B cell (primary cell): Measurements from ENCODE around the gene PCP4. TPM values are rescaled to one million over a fixed set of nuclear protein-coding genes. Genes with fewer than 3 reads are reported as not detected.

ENCODE experiments used
- ATAC-seq: fragments of 200-7000 bp; cut with Tn5 transposase; one replicate; pipeline ENCODE4 v1.10.0; 2021; ENCODE audit warnings: low read depth, mild to moderate bottlenecking, moderate number of reproducible peaks, moderate library complexity
- CTCF ChIA-PET: fragments of 350-600 bp; sonication (Branson Sonifier 250); formaldehyde crosslinking; loops from one replicate; lab custom pipeline; 2021; ENCODE audit warnings: antibody characterized with exemption, inconsistent platforms; lab: Charles Lee
- POLR2A ChIA-PET: fragments of 350-600 bp; sonication (Branson Sonifier 250); formaldehyde crosslinking; loops from one replicate; lab custom pipeline; 2021; ENCODE audit warnings: antibody characterized with exemption; lab: Charles Lee
- DNase-seq: peaks from one replicate; pipeline ENCODE4 v3.0.0; 2013
- H2AFZ ChIP-seq: 2 replicates; pipeline ENCODE4 v1.6.1; 2012; ENCODE audit warnings: mild to moderate bottlenecking, low read depth, low read length; ENCODE audit not compliant: insufficient read depth, poor library complexity, severe bottlenecking
- H3K27ac ChIP-seq, 2 donors: 1 replicate in 1 of 2; 2 replicates in 1 of 2; pipeline ENCODE4 v1.5.1; 2012 to 2013; ENCODE audit warnings: low read length in 2 of 2, mild to moderate bottlenecking in 2 of 2, moderate library complexity in 1 of 2
- H3K27me3 ChIP-seq, 4 experiments: fragments of 200-600 bp in 1 of 4; sonication (generic) in 1 of 4; replicated peaks in 1 of 4; 1 replicate in 2 of 4; 2 replicates in 2 of 4; pipeline versions ENCODE4 v1.6.1 to v1.7.0; 2013 to 2016; ENCODE audit warnings: low read length in 3 of 4, mild to moderate bottlenecking in 2 of 4, mixed read lengths in 1 of 4, moderate library complexity in 1 of 4; ENCODE audit not compliant: insufficient read depth in 4 of 4, control insufficient read depth in 3 of 4; ENCODE audit errors: control extremely low read depth in 1 of 4
- H3K36me3 ChIP-seq, 2 experiments: replicated peaks in 1 of 2; 1 replicate in 1 of 2; 2 replicates in 1 of 2; pipeline versions ENCODE4 v1.6.1 to v1.7.1; 2013; ENCODE audit warnings: low read length in 1 of 2; ENCODE audit not compliant: insufficient read depth in 2 of 2, control insufficient read depth in 1 of 2; ENCODE audit errors: control extremely low read depth in 1 of 2, extremely low read depth in 1 of 2
- H3K4me1 ChIP-seq, 2 donors: fragments of 200-600 bp in 1 of 2; sonication (generic) in 1 of 2; 1 replicate in 1 of 2; 2 replicates in 1 of 2; pipeline versions ENCODE4 v1.5.1 to v1.6.1; 2013 to 2017; ENCODE audit warnings: low read length in 2 of 2; ENCODE audit not compliant: control insufficient read depth in 2 of 2, insufficient read depth in 2 of 2
- H3K4me2 ChIP-seq: replicated peaks from 2 replicates; pipeline ENCODE3; 2012; ENCODE audit warnings: mild to moderate bottlenecking, low read depth, low read length; ENCODE audit not compliant: poor library complexity, severe bottlenecking
- H3K4me3 ChIP-seq, 5 experiments: fragments of 200-600 bp in 1 of 5; sonication (generic) in 1 of 5; 1 replicate in 3 of 5; 2 replicates in 2 of 5; pipeline versions ENCODE4 v1.5.1 to v1.7.0; 2011 to 2016; ENCODE audit warnings: low read length in 4 of 5, mild to moderate bottlenecking in 4 of 5, low read depth in 2 of 5, control low read depth in 1 of 5, moderate library complexity in 1 of 5; ENCODE audit not compliant: insufficient read depth in 1 of 5; ENCODE audit errors: control extremely low read depth in 1 of 5, extremely low read depth in 1 of 5
- H3K79me2 ChIP-seq: fragments of 200-600 bp; sonication (generic); one replicate; pipeline ENCODE4 v1.6.0; 2016; ENCODE audit warnings: low read length; ENCODE audit not compliant: control insufficient read depth, insufficient read depth
- H3K9ac ChIP-seq: fragments of 200-600 bp; sonication (generic); 2 replicates; pipeline ENCODE4 v1.6.1; 2017; ENCODE audit warnings: mild to moderate bottlenecking, low read length, moderate library complexity
- H3K9me3 ChIP-seq, 3 donors: one replicate each; pipeline versions ENCODE4 v1.6.1 to v1.7.1; 2013; ENCODE audit warnings: low read length in 2 of 3; ENCODE audit not compliant: control insufficient read depth in 2 of 3, insufficient read depth in 1 of 3; ENCODE audit errors: control extremely low read depth in 1 of 3
- H4K20me1 ChIP-seq: 2 replicates; pipeline ENCODE4 v1.6.0; 2012; ENCODE audit warnings: mild to moderate bottlenecking, low read length; ENCODE audit not compliant: insufficient read depth, control insufficient read depth, poor library complexity, severe bottlenecking
- H3K27ac Mint-ChIP-seq: one replicate; pipeline ENCODE4 v1.8.0; 2021; ENCODE audit warnings: mixed read lengths
- H3K27me3 Mint-ChIP-seq: one replicate; pipeline ENCODE4 v1.8.0; 2021; ENCODE audit warnings: mixed read lengths
- H3K4me1 Mint-ChIP-seq: one replicate; pipeline ENCODE4 v1.8.0; 2021; ENCODE audit warnings: mixed read lengths
- H3K4me3 Mint-ChIP-seq: one replicate; pipeline ENCODE4 v1.8.0; 2021; ENCODE audit warnings: mixed read lengths
- H3K9me3 Mint-ChIP-seq: one replicate; pipeline ENCODE4 v1.8.0; 2022; ENCODE audit warnings: mixed read lengths; ENCODE audit not compliant: insufficient read depth
- CTCF ChIP-seq: fragments of 200-600 bp; IDR thresholded peaks from one replicate; pipeline ENCODE4 v1.8.0; 2022; ENCODE audit warnings: antibody characterized with exemption, mild to moderate bottlenecking
- EZH2 ChIP-seq: IDR thresholded peaks from 2 replicates; pipeline ENCODE4 v1.6.1; 2012; ENCODE audit warnings: borderline replicate concordance, low read depth, mild to moderate bottlenecking, moderate library complexity, low read length; ENCODE audit not compliant: insufficient read depth, poor library complexity, severe bottlenecking
- WGBS: methylation state at CpG from one replicate; pipeline ENCODE4 v1.1.5; 2013; ENCODE audit warnings: missing lambda C conversion rate; ENCODE audit not compliant: insufficient coverage; 5-methylcytosine and 5-hydroxymethylcytosine counted together
- intact Hi-C: fragments of 100-400 bp; cut with micrococcal nuclease; formaldehyde crosslinking; loops from one replicate; pipeline ENCODE4 v1.10.0; 2022
- polyA plus RNA-seq: library from polyadenylated mRNA; depleted of rRNA; stranded (reverse); fragments of >200 nt; gene quantifications from 2 replicates; pipeline ENCODE4 v1.2.3, GENCODE V29; 2012
- total RNA-seq, 2 donors: library from RNA; stranded (reverse); fragments of 120-200 nt in 1 of 2; gene quantifications; 1 replicate in 1 of 2; 2 replicates in 1 of 2; pipeline versions ENCODE4 v1.2.3 to v1.2.4, GENCODE V29; 2013 to 2022

The PCP4 gene
- total and polyA plus RNA-seq, 2 donors (not counting 1 experiment from before 2014, with no cell fraction given): not detected

GRCh38 chr21:39935716-39936115 is 68.5 kb downstream of the PCP4 start:
- Mint-ChIP-seq H3K9me3 (peaks cover 2% of the 10 kb centered on the region), H3K27ac (no peak overlapping the region), H3K4me3 (no peak overlapping the region), H3K27me3 (no peaks in the 10 kb centered on the region), H3K4me1 (no peaks in the 10 kb centered on the region)
- peaks cover 0 to 23% (median 0%) of the 10 kb centered on the region in 3 donors for H3K9me3 ChIP-seq
- H3K36me3 ChIP-seq: no peaks in the 10 kb centered on the region
- H2AFZ ChIP-seq: no peak overlapping the region
- H3K4me2 ChIP-seq: no peak overlapping the region
- H3K79me2 ChIP-seq: no peaks in the 10 kb centered on the region
- H3K4me1 ChIP-seq: no peaks in the 10 kb centered on the region
- CTCF ChIA-PET: no interaction called here
- no peaks in the 10 kb centered on the region for H4K20me1 ChIP-seq
- no peak overlapping the region for H3K4me3 ChIP-seq
- TF ChIP-seq CTCF (no peak), EZH2 (no peak)
- no peak for DNase-seq
- H3K27ac ChIP-seq: no peak overlapping the region
- intact Hi-C loops: no loop called here
- ATAC-seq: no peak
- WGBS: 98% methylated on average over 5 of the region's 5 CpGs
- POLR2A ChIA-PET: no interaction called here
- no peaks in the 10 kb centered on the region for H3K27me3 ChIP-seq
- H3K9ac ChIP-seq: no peak overlapping the region

GRCh38 chr21:39938086-39938625 is 70.9 kb downstream of the PCP4 start:
- POLR2A ChIA-PET: no interaction called here
- no peak overlapping the region for H3K4me3 ChIP-seq

More at GRCh38 chr21:39938086-39938625, 70.9 kb downstream of the PCP4 start:
- H3K9me3 Mint-ChIP-seq: peaks cover 2% of the 10 kb centered on the region
- DNase-seq (no peak), ATAC-seq (no peak)
- no peaks in the 10 kb centered on the region for H3K4me1 Mint-ChIP-seq
- Histone ChIP-seq H3K79me2 (no peaks in the 10 kb centered on the region), H2AFZ (no peak overlapping the region), H3K27ac (no peak overlapping the region), H3K9ac (no peak overlapping the region), H3K27me3 (no peaks in the 10 kb centered on the region), H4K20me1 (no peaks in the 10 kb centered on the region), H3K4me1 (no peaks in the 10 kb centered on the region), H3K36me3 (no peaks in the 10 kb centered on the region), H3K9me3 (peaks cover 0 to 20% (median 0%) of the 10 kb centered on the region in 3 donors), H3K4me2 (no peak overlapping the region)
- TF ChIP-seq CTCF (no peak), EZH2 (no peak)
- intact Hi-C loops: no loop called here
- no peak overlapping the region for H3K4me3 Mint-ChIP-seq
- H3K27me3 Mint-ChIP-seq: no peaks in the 10 kb centered on the region
- no peak overlapping the region for H3K27ac Mint-ChIP-seq
- CTCF ChIA-PET: no interaction called here
- 67% methylated on average over 8 of the region's 8 CpGs for WGBS
